Measurements from ENCODE around the gene FBLN1.

The FBLN1 gene

DNA sequence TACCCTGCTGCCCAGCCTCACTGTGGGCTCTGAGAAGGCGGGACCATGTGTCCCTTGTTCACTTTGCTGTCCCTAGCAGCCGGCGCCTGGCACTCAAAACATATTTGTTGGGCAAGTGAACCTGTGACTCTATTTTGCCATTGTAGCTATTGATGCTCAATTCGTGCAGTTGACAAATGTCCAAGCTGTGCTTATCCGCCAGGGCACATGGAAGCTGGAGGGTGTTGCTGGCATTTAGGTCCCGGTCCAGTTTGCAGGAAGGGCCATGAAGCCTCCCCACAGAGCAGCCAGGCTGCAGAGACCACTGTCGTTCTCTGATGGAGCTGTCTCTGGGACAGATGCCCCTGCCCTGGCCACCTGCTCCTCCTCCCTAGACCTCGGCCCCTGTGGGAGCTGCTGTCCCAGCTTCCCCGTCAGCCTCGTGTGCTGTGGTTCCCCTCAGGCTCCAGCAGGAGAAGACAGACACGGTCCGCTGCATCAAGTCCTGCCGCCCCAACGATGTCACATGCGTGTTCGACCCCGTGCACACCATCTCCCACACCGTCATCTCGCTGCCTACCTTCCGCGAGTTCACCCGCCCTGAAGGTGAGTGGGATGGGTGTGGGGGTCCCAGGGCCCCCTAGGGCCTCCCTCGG is 71.5 kb downstream of the FBLN1 start:
- no peak for DNase-seq

DNA sequence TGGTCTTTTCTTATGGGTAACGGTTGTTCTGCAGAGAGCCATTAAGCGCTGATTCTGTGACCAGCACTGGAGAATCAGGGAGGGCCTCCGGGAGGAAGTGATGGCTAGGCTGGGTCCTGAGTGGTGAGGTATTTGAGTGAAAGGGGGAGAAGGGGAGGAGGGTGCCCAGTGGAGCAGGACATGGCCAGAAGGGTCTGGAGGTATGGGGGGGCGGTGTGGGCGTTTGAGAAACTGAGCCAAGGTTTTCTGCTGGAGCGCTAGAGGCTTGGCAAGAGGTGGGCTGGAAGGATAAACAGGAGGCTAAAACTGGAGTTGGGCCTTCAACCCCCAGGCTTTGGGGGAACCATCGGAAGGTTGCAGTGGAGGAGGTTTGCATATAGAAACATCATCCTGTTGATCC is 72.5 kb downstream of the FBLN1 start:
- DNase-seq = no peak

- DNase-seq = no peak
These were observed 73.1 kb downstream of the FBLN1 start for GRCh38 chr22:45575607-45576272.

DNA sequence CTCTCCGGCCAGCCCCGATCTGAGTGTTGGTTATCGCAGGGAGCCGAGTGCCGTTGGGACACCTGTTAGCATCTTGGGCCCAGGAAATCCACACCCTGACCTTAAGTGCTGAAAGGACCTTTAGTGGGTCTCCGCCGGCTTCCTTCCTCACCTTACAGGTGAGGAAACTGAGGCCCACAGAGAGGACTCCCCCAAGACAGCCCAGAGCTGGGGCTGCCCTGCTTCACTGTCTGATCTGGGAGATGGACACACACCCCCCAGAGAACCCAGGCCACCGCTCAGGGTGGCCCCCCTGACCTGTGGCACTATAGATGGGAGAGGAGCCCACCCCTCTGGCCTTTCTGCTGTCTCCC is 73.6 kb downstream of the FBLN1 start:
- DNase-seq = no peak

- no peak for DNase-seq
These were observed 74.2 kb downstream of the FBLN1 start for GRCh38 chr22:45576730-45577464.

GRCh38 chr22:45577746-45578523 is 75.3 kb downstream of the FBLN1 start:
- DNase-seq = no peak

DNA sequence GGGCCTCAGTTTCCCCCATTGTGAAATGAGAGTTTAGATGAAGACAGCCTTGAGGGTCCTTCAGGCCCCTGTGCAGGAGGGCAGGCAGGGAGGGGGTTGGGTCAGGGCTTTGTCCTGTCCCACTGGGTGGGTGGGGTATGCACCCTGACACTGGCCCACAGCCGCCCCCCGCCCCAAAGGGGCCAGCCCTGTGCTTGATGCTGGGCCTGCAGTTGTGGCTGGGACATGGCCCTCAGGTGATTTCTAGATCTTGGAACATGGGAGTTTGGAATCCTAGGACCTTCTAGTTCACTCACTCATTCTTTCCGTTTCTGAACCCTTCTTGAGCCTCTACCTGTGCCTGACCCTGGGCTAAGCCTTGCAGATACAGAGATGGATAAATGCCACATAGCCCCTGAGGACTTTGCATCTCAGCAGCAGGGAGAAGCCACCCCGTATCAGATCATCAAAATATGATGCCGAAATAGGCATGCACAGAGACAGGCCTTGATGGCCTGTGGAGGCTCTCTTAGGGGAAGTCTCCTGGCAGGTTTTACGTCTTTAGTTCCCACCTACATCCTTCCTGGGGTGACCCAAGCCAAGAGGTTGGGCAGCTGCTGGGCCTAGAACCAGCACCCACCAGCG is 76.0 kb downstream of the FBLN1 start:
- no peak for DNase-seq

DNA sequence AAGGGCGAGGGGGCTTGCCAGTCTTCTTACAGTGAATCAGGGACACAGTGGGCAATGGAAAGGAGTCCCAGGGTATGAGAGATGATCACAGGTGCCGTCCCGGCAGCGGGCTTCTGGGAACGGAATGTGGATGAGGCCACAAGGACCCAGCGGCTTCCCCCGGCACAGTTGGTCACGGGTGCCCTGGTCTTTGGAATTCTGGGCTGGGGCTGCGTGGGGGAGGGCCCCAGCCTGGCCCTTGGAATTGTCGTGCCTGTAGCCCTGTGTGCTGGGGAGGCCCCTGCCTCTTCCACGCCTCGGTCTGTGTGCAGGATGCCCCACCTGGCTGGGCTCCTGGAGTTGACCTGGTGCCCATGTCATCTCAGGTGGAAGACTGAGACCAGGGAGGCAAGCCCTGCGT is 76.6 kb downstream of the FBLN1 start:
- no peak for DNase-seq

DNA sequence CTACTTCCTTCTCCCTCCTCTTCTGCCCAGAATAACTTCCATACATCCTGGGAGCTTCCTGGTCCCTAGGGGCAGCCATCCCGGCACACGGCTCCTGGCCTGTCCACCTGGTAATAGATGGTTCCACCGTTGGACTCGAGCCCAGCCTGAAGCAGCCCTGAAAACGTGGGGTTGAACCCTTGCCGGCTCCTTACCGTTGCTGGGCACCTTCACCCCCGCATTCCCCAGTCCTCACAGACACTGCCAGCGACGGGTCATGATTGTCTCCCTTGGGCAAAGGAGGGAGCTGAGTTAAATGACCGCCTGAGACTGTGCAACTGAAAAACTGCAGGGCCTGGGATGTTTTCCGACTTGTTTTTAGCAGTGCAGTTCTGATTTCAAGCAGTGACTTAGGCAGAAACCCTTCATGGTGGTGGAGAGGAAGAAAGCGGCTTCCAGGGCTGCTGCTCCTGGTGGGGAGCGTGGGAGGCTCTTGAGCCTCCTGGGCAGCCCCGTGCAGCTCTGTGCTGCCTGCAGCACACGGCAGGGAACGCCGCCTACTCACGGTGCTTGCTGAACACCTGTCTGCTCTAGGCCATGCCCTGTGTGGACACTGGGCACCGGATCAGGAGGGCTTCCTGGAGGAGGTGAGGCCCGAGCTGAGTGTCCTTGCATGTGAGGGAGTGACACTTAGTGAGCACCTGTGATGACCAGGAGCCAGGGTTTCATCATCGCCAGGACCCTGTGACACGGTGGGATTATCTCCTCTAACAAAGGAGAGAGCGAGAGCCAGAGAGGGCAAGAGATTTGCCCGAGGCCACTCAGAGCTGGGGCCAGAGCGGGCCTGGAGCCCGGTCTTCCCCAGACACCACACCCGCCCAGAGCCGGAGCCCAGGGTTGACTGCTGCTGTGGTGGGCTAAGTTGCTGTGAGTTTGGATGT is 77.4 kb downstream of the FBLN1 start:
- DNase-seq = no peak

DNA sequence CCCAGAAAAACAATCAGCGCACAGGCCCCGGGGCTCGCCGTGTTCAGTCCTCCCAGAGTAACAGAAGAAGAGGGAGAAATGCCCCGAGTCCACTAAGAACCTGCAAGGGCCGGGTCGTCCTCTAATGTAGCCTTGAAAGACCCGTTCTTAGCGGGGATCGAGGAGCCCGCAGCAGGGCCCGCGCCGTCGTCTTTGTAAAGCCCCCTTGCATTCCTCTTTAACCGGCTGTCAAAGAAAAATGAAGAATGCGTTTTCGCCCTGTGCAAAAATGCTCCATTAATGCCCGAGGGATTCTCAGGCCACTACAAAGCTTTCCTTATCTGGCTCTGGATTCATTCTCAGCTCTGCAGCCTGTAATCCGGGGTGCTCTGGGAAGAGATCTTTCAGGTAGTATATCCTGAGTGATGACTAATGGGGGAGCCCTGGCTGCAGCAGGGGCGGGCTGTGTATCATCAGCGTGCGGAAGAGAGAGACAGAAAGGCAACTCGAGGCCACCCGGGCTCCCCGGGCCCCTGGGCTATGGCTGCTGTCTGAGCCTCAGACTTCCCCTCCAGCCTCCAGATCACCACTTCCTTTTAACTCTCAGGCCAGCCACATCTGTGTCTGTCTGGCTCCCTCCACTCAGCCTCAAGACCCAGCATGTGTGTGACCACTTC is 78.2 kb downstream of the FBLN1 start:
- no peak for DNase-seq

DNA sequence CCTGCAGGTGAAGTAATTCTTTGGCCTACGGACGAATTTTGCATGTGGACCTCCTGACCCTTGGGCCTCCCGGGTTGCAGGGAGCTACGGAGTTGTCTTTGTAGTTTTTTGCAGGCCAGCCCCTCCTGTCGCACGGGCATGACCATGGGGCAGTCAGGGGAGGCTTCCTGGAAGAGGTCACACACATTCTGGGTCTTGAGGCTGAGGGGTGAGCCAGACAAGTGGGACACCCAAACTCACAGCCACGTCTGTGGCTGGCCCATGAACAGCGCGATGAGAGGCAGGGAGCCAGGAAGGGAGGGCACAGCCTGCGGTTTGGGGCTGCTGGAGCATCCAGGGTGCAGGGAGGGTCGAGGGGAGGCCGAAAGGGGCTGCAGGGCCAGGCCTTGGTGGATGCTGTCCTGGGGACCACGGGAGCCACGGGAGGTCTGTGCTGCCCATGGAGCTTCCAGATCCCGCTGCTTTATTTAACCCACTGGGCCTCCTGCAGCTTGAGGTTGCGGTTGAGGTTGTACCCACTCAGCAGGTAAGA is 78.9 kb downstream of the FBLN1 start:
- no peak for DNase-seq

DNA sequence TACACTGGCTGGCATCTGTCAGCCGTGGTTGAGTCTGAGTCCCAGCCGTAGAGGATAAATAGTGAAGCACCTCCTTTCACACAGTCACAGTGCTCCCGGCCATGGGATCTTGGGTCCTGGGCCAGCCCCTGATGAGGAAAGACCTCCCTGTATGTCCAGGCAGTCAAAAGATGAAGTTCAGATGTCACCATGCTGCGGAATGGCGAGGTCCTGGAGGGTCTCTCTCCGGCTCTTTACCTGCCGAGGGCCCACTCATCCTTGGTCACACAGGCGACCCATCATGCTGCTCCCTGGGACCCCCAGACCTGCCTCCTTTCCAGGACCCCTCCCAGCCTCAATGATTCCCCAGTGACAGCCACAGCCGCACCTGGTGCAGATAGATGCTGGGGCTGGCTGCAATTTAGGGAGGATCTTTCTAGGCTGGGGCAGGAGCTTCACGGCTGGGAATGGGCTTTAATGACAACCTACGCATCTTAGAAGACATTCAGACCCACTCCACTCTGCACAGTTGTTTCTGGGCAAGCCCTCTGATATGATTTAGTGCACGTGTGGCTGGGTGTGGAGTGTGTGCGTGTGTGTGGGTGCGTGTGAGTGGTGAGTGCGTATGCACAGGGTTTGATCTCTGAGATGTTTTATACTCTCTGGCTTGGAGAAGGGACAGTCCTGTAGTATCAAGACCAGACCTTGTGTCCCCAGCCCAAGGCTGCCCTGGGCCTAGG is 79.7 kb downstream of the FBLN1 start:
- no peak for DNase-seq

DNA sequence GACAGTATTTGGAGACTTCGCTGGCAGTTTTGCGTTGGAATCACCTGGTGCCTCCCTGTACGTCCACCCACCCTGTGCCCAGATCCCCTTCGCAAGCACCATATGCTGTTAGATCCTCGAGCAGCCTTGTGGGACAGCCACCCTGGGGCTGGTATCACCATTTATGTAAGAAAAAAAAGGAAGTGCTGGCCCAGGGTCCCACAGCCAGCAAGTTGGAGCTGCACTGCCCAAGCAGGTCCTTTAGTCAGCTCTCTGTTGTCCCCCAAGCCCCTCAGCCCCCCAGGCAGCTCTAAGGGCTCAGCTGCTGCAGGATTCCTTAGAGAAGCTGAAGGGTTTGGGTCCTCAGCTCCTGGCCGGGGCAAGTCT is 80.3 kb downstream of the FBLN1 start:
- no peak for DNase-seq

DNA sequence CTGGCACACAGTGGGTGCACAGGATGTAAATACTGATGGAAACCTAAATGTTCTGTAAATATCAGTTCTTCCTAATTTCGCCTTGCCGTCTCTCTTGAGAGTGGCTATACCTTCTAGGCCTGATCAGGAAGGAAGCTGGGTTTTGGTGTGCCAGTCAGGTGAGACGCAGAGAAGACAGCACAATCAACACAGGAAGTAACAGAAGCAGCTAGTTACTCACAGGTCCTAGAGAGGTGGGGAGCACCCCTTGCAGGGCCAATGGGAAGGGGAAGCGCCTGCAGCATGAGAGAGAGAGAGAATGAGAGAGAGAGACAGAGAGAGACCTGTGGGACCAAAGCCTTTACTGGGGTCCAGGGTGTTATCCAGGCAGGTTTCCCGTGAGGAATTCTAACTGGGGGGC is 80.8 kb downstream of the FBLN1 start:
- no peak for DNase-seq

DNA sequence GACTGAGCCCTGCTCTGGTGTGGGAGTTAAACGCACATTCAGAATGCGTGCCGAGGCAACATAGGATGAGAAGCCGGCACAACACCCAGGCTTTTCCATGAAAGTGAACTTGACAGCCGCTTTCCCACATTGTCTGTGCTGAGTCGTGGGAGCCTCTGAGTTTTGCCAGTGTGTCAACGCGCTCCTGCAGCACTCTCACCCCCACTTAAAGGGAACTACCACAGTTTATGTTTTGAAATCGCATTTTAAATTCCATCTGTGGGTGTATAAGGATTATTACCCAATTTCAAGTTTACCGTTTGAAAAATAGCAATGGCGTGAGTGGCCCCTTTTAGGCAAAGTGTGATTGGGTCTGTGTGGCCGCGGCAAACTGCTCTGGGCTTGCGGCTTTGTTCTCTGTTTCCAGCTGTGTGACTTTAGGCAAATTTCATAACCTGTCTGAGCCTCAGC is 81.5 kb downstream of the FBLN1 start:
- DNase-seq = peak; percentile 75

- no peak for DNase-seq
These were observed 82.1 kb downstream of the FBLN1 start for GRCh38 chr22:45584621-45585436.

- DNase-seq = no peak
These were observed 82.7 kb downstream of the FBLN1 start for GRCh38 chr22:45585437-45585755.

DNA sequence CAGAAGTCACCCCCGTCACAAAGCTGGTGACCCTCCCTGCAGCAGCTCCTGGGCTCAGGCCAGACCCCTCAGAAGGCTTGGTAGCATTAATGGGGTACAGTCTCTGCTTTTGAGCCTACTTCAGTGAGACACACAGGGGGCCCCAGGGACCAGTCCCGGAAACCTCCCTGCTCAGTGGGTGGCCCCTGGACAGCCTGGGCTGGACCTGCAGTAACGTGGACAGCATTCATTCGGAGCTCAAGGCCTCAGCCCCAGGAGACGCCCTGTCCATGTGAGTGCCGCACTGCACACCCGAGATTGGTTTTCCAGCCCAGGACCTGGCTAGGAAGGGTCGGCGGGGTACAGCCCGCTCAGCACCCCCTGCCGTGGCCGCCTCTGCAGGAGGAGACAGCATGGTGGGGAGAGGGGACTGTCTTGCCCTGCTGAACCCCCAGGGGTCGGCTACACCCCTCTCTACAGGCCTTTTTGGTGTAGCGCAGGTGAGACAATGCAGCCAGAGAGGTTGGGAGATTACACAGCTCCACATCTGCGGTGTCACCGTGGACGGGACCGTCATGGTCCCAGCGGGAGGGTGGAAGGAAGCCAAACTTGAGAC is 83.4 kb downstream of the FBLN1 start:
- DNase-seq = no peak
